GM06990 (cell line): ENCODE data around the gene P2RY6.

ENCODE experiments used
- DNase-seq: peaks from one replicate; pipeline ENCODE4 v3.0.0-alpha.2; 2011; ENCODE audit not compliant: insufficient read length; ENCODE audit errors: extremely low read depth
- H3K27me3 ChIP-seq: replicated peaks from 2 replicates; pipeline ENCODE4 v1.6.0; 2011; ENCODE audit warnings: low read length; ENCODE audit not compliant: control insufficient read depth, insufficient read depth
- H3K36me3 ChIP-seq: 2 replicates; pipeline ENCODE4 v1.5.1; 2011; ENCODE audit warnings: low read length; ENCODE audit not compliant: control insufficient read depth, insufficient read depth
- H3K4me3 ChIP-seq: replicated peaks from 2 replicates; pipeline ENCODE4 v1.5.1; 2011; ENCODE audit warnings: low read depth, mild to moderate bottlenecking, control low read depth, low read length
- CTCF ChIP-seq: IDR thresholded peaks from 2 replicates; pipeline ENCODE4 v1.5.1; 2011; ENCODE audit warnings: low read length, control low read depth, mild to moderate bottlenecking, inconsistent platforms; ENCODE audit not compliant: insufficient read depth, poor library complexity, severe bottlenecking

The P2RY6 gene

GRCh38 chr11:73267122-73267846, 4.9 kb upstream of the P2RY6 start:
- TF ChIP-seq CTCF: no peak
- Histone ChIP-seq H3K27me3 (no peaks in the 10 kb centered on the region), H3K36me3 (no peaks in the 10 kb centered on the region), H3K4me3 (no peak overlapping the region)
- DNase-seq: no peak

DNA sequence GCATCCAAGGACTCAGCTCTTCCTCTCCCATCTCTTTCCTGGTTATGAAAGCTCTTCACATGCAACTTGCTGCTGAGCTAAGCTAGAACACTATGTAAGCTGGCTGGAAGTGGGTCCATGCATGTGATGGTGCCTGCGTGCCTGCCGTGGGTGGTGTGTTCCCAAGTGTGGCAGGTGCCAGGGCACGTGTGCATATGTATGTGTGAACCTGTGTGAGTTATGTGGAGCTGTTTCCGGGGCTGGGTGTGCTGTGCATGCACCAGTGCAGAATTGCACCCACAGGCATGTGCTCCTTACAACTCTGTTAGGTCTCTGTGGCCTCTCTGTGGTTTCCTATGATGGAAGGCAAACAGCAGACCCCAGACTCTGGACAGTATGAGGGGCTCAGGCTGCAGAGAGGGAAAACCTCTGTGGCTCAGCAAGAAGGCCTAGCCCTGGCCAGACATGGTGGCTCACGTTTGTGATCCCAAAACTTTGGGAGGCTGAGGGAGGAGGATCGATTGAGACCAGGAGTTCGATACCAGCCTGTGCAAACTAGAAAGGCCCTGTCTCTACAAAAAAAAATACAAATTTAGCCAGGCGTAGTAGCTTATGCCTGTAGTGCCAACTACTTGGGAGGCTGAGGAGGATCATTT, 4.1 kb upstream of the P2RY6 start:
- Histone ChIP-seq H3K4me3 (no peak overlapping the region), H3K36me3 (no peaks in the 10 kb centered on the region), H3K27me3 (no peaks in the 10 kb centered on the region)
- DNase-seq: no peak
- TF ChIP-seq CTCF: no peak

GRCh38 chr11:73268671-73269271, 3.4 kb upstream of the P2RY6 start:
- Histone ChIP-seq H3K4me3 (no peak overlapping the region), H3K27me3 (no peaks in the 10 kb centered on the region), H3K36me3 (no peaks in the 10 kb centered on the region)
- TF ChIP-seq CTCF: no peak
- no peak for DNase-seq

DNA sequence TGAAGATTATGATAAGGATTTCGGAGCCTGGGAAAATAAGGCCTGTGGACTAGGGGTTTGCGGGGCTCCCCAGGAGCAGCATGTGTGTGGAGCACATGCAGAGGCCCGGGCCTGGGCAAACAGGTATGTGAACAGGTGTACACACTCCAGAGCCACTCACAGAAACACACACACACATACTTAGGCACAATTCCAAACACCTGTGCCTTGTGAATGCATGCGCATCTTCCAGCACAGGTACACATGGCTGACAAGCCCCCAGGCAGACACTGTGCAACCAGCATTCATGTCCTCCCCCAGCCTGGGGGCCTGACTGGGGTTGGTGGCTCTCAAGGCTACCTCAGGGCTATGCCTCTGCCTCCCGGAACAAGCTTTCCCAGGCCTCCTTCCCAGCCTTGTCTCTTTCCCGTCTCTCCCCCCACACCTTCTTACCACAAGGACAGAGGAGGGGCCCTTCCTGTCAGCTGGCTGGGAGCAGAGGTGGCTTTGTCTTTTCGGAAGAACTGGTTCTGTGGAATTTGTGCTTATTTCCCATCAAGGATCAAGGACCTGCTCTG, 2.6 kb upstream of the P2RY6 start:
- H3K27me3 ChIP-seq: no peaks in the 10 kb centered on the region
- no peak overlapping the region for H3K4me3 ChIP-seq
- DNase-seq: no peak
- TF ChIP-seq CTCF: no peak
- no peaks in the 10 kb centered on the region for H3K36me3 ChIP-seq

DNA sequence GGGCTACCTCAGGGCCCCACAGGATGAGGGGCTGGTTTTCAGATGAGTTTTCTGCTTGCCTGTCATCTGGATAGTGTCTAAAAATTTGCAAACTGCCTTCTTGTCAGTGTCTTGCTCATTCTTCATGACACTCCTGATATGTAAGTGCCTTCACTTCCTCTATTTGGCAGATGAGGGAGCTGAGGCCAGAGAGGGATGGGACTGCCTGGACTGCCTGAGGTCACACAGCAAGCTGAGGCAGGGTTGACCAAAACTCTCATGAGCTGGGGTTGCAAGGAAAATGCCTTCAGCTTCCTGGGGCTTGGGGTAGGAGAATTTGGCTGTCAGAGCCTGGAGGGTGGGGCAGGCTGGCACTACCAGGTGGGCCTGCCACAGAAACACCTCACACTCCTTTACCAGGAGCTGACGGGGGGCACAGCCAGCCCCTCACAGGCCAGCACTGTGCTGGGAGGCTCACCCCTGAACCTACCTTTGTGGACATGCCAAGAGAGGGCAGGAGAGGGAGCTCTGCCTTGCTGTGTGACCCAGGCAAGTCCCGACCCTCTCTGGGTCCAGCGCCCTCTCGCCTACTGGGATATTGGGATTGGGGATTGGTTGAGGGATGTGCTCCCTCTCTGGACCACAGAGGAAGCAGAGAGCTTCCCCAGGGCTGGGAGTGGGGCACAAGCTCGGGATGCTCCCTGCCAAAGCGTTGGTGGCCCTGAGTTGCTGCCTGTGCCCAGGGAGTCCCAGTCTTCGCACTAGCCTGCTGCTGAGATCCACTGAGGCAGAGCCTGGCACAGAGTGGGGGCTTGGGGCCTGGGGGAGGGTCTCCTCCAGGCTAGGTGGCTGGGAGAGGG, 1.9 kb upstream of the P2RY6 start:
- H3K4me3 ChIP-seq: no peak overlapping the region
- no peaks in the 10 kb centered on the region for H3K27me3 ChIP-seq
- TF ChIP-seq CTCF: peak; percentile 10
- no peaks in the 10 kb centered on the region for H3K36me3 ChIP-seq
- peak; percentile 45 for DNase-seq
